GM18870 (cell line): ENCODE results near the gene EPB42.

ENCODE experiments used
- ATAC-seq: cut with Tn5 transposase; IDR thresholded peaks from one replicate; pipeline ENCODE4 v1.9.1; 2021; ENCODE audit warnings: moderate library complexity; ENCODE audit not compliant: unreplicated experiment

EPB42 gene

DNA sequence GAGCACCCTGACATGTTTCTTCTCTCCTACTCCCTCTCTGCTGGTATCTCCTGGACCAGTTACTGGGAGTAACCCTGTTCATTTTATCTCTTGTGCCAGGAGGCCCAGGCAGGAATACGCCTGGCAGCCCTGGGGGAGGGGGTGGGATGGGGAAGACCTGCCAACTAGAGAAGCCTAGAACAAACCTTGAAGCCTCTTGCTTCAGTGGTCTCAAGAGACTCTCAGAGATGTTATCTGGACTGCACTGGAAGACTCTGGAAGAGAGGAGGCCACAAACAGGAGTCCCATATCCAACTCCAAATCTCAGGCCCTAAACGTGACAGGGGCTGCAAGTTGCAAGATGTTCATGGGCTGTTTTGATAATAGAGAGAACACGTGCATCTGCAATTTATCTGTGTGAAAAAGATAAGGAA, at the start of gene EPB42:
Gene EPB42, minus strand, starts transcription at position 28 of the 413 bp plus-strand sequence. CDS start 193 bp downstream, outside the sequence.
- no peak for ATAC-seq

- no peak for ATAC-seq
Observed at GRCh38 chr15:43270113-43270665, 49.4 kb upstream of the EPB42 start.

GRCh38 chr15:43268111-43269105, 47.6 kb upstream of the EPB42 start:
- no peak for ATAC-seq

DNA sequence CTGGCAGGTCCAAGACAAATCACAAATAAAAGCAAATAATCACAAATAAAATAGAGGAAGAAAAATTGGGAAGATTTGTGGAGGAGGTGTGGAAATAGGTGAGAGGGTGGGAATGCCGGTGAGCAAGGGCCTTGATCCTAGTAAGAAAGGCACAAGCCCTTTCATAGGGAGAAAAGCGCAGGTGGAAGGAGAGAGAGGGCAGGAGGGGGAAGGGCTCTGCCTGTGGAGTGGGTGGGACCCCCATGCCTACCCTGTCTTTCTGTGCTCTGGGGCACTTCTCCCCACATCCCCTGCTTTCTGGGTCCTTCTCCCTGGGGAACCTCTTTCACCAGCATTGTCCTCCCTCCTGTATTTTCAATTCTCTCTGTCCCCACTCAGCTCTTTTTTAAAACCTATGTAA, 46.6 kb upstream of the EPB42 start:
- ATAC-seq, result no peak

DNA sequence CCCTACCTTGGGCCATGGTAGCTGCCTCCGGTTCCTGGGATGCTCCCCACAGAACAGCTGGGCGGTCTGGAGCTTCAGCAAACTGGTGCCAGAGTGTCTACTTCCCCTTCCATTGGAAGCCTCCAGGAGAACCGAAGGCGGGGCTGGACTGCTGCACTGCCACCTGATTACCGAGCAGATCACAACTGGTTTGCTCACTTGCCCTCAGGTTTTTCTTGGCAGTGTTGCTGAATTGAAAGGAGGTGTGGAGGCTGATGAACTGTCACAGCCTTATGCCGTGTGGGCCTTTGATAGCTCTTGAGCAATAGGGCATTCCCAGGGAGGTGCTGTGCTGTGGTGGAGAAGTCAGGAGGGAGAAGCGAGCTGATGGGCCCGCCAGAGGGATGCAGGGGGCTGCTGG, 46.0 kb upstream of the EPB42 start, which contains the start of gene TGM5:
Gene TGM5, minus strand, starts transcription at position 95 of the 400 bp plus-strand sequence. Its CDS starts 79 bp downstream, at position 16.
- no peak for ATAC-seq

GRCh38 chr15:43266386-43266785, 45.6 kb upstream of the EPB42 start:
- ATAC-seq, result no peak

DNA sequence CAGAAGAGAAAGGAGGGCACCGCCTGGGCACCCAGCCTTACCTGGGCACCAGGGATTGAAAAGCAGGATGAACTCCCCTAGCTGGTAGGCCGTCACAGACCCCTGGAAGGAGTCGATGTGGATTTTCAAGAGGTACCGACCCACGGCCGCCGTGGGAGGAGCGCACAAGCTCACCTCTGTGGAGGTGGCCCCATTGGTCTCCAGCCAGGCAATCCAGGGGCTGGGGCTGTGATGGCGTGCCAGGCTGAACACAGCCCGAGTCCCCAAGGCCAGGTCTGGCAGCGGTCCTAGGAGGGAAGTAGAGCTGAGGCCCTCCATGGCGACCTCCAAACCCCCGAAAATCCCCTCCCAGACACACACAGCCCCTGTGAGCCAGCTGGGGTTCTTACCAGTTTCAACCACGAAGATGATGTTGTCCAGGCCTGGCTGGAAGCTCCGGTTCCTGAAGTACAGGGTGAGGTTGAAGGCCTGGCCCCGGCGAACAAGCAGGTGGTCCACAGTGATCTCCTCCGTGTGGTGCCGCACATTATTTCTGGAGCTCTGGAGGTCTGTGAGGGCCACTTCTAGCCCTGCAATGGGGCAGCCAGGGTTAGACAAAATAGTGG, 39.3 kb upstream of the EPB42 start:
- ATAC-seq, result no peak

DNA sequence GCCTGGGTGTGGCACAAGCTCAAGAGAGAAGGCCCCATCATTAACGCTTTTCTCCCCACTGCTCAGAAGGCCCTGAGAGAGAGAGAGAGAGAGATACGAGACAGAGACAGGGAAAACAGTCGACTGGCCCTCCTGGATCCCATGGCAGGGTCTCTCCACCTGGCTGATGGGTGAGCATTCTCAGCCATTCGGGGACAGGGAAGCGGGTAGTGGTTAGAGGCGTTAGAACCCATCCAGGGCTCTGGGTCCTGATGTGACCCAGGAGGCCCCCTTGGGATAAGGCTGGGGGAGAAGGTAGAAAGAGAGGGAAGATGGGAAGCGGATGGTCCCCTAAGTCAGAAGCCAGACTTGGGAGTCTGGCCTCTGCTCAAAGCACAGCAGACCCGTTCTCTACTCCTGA, 38.0 kb upstream of the EPB42 start:
- no peak for ATAC-seq

DNA sequence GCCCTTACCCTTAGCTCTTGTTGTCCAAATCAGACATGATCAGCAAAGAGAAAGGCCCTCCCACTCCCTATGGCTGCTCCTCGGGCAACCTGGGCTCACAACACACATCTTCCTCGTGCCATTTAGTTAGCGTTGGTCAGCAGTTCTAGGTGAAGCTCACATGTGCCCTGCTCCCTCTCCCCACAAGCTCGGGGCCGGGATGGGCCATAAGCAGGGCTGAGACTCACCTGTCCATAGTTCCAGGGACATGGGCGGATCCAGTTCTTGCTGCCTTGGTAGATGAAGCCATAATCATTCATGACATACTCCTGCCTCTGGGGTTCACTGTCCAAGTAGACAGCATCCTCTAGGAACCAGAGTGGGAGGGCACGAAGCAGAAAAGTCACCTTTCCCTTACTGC, 35.5 kb upstream of the EPB42 start:
- ATAC-seq, result no peak

DNA sequence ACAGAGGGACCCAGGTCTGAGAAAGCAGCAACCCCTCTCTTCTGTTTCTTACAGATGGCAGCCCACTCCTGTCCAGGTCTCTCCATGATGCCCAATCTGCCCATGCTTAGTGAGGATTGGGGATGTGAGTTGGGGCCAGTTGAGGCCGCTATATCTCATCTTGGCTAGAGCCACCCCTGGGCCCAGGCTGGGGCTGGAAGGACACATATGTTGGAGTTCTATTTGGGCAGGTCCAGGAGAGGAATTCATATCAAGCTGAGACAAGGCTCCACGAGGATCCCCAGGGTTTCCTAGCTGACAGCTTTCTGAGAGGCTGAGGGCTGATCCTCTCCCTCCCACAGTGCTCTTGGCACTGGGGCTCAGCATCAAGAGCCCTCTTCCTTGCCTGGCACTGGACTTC, 34.6 kb upstream of the EPB42 start:
- no peak for ATAC-seq

DNA sequence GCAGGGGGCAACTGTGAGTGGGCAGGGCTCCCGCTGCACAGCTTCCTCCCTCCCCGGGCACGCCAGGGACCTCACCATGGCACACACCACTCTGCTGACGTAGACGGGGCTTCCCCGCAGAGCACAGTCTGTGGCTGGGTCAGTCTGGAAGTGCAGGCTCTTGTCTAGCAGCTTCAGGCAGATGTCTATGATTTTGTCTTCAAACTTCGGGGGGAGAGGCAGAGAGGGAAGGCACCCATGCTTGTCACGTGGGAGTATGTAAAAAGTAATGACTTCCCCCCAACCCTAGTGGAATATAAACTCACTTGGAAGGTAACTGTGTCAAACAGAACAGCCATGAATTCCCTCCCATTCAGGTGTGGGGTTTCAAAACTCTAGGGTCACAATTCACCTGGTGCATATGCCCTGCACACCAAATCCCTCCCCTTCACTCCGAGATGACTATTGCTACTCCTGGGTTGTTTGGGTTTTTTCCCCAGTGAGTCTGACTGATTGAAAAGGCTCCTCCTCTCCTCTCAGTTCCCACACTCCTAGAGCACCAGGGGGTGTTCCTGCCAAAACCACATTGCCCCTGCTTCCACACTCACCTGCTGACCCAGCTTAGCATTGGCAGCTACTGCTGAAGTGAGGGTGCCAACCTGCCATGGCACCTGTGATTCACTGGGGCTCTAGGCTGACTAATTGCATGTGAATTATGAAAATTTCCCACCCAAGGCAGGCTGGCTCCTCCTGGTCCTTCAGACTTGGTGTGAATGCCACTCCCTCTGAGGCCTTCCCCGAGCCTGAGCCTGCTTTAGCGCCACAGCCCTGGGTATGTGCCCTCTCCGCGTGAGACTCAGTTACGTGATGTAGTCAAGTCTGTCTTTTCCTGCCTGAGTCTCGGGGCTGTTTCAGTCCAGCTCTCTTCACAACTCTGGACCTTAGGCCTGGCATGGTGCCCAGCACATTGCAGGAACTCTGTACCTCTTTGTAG, 32.9 kb upstream of the EPB42 start:
- peak; percentile 39 for ATAC-seq

DNA sequence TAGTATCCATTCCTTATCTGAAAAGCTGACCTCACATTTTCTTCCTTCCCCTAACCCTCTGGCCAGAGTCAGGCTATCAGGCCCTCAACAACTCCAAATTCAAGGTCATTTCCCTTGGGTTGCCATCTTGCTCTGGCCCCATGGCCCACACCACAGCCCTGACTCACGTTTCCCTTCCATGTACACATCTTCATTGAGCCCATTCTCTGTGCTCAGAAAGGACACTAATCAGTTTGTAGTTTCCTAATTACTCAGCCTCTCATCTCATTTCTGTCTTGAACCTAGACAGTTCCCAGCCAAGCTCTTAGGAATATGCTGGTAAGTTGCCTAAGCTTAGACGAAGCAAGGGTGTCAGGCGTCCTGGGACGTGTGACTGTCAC, 31.0 kb upstream of the EPB42 start:
- ATAC-seq, result no peak

DNA sequence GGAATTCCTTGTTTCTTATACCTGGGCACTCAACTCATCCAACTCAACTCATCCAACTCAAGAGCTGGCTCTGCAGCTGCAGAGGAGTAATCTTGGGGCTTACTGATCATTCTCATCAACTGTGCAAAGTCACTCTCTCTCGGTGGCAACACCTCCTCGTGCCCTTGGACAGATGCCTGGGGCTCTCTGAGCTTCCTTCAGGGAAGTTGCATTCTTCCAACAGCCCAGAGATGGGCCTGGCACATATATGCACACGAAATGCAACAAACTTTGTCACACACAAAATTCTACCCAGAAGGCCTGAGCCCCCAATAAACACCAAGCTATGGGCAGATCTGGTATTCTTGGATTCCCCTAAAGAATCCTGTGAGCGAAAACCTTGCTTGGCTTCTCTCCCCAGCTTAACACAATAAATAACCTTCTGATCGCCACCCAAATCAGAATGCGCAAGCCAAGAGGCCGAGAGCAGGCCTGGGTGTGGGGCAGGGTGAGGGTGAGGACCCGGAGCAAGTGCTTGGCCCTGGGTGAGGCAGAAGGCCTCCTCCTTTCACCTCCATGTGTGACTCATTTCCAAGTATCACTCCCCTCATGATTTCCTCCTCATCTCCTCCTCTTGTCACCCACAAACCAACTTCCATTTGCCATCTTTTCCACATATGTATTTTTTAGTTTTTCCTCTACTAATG, 30.5 kb upstream of the EPB42 start:
- ATAC-seq, result no peak

DNA sequence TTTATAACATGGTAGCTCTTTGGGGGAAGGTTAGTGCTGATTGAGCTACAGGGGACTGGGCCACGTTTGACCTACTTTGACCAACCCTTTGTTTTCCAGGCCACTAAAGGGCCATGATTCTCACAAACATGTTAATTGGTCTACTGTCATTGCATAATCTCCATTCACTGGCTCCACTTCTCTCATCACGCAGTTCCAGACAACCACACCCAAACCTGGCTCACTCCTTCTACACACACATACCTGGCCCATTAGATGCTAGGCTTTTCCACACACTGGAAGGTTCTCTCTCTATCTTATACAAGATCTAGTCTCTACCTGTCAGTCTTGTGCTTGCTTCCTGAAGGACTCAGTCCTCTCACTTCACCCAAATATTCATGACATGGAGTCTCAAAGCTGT, 30.0 kb upstream of the EPB42 start:
- no peak for ATAC-seq

GRCh38 chr15:43249699-43250203, 28.9 kb upstream of the EPB42 start:
- peak; percentile 52 for ATAC-seq

DNA sequence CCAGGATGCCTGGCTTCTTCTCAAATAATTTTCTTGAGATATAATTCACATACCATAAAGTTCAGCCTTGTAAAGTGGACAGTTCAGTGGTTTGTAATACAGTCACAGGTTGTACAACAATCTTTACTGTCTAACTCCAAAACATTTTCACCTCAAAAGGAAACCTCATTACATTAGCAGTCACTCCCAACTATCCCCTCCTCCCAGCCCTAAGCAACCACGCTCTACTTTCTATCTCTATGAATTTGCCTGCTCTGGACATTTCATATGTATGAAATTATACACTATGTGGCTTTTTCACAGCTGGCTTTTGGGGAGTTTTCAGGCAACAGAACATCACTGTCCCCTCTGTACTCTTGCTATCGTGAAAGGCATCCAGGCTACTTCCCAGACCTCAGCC, 28.4 kb upstream of the EPB42 start:
- ATAC-seq, result no peak

- ATAC-seq, result no peak
Observed at GRCh38 chr15:43246261-43246774, 25.5 kb upstream of the EPB42 start.

DNA sequence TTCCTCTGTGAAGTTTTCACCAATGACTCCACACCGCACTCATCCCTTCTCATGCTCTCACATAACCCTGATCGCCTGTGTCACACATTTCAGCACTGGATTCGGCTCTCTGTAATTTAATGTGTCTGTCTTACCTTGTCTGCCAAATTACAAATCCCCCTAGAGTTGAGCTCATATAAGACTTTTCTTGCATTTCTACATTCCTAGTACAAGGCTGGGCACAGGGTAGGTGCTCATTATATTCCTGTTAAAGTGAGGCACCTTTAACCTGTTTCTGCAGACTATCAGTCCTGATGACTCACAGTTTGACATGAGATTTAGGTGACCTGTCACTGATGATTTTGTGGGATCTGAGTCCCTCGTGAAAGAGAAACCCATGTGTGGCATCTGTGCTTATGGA, 23.3 kb upstream of the EPB42 start:
- no peak for ATAC-seq

DNA sequence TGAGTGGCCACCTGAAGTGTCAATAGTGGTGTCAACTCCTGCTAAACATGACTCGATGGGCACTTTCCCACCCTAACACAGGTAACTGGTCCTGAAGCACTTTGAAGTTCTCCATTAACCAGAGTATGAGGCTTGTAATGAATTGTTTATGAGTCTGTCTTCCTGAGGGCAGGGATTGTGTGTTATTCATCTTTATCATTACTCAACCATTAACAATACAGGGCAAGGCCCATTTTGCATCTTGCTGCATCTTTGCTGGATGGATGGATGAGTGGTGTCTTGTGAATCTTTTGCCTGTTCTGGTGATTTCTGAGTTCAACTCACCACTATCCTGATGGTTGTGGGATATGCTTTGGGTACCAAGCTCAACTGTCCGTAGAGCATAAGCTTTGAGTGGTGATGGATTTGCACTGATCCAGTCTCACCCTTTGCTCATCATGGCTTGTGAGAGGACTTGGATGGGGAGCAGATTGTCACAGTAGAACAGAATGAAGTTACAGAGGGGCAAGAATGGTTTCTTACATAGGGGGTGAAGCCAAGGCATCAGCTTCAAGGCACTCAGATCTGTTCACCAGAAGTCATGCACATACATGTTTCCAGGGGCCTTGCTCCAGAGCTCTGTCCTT, 22.3 kb upstream of the EPB42 start:
- ATAC-seq, result no peak
